Measurements from ENCODE around the gene RASSF7. TPM values are rescaled to one million over a fixed set of nuclear protein-coding genes. Genes with fewer than 3 reads are reported as not detected.

The RASSF7 gene
- total RNA-seq, 2 experiments from 2014 or later, result 8.3 to 9.9 TPM

DNA sequence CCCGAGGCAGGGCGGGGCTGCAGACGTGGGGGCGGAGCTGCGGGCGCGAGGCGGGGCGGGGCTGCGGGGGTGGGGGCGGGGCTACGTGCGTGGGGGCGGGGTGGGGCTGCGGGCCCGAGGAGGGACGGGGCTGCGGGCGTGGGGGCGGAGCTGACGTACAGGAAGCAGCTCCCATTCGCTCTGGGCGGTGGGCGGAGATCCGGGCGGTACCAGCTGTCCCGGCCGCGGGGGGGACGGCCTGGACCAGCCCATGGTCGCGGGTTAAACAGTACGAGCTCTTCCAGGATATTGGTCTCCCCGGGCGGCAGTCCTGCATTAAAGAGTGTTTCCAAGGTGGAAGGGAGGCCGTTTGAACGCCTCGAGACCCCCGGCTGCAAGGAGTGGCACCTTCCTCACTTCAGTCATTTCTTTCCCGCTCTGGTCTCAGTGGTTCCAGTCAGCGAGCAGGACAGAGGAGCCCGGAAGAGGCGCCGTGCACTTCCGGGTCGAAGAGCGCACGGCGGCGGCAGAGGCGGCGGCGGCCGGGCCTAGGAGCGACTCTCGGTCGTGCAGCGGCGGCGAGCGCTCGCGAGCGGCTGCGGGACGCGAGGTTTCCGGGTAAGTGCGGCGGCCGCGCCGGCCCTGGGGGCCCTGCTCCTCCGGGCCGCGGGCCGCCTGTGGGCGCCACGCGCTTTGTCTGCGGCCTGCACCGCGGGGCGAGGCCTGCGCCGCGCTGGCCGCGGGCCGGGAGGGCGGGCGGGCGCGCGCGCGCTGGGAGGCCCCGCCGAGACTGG is 15.4 kb downstream of the RASSF7 start, which contains the start of gene PHRF1:
TSS of gene PHRF1 (plus strand) at position 475 of the 773 bp plus-strand sequence. CDS start 5,043 bp downstream, outside the sequence.
- H3K4me1 Mint-ChIP-seq (ENCODE audit: low read depth), result peaks cover 48% of the 10 kb centered on the region
- DNase-seq, result peak; percentile 96
- no peaks in the 10 kb centered on the region for H3K9me3 Mint-ChIP-seq
- CTCF ChIA-PET, result interaction anchor here (1.1 kb wide), 1 partner anchor 151 kb away, joined by 4 read pairs; no protein-coding TSS in a partner anchor
- intact Hi-C loops (cut with micrococcal nuclease), result loop anchor here (1.0 to 5.0 kb wide), 8 partner anchors 8 to 221 kb away; partner anchors contain the start of genes HRAS, IRF7, LMNTD2 and RASSF7
- H3K4me3 Mint-ChIP-seq, result peak within 1 kb of the TSS; percentile 88
- H3K36me3 Mint-ChIP-seq (ENCODE audit: low read depth), result peaks cover 5% of the 10 kb centered on the region
- peak within 1 kb of the TSS; percentile 99 for H3K27ac Mint-ChIP-seq
- H3K27me3 Mint-ChIP-seq (ENCODE audit: low read depth), result peaks cover 6% of the 10 kb centered on the region

DNA sequence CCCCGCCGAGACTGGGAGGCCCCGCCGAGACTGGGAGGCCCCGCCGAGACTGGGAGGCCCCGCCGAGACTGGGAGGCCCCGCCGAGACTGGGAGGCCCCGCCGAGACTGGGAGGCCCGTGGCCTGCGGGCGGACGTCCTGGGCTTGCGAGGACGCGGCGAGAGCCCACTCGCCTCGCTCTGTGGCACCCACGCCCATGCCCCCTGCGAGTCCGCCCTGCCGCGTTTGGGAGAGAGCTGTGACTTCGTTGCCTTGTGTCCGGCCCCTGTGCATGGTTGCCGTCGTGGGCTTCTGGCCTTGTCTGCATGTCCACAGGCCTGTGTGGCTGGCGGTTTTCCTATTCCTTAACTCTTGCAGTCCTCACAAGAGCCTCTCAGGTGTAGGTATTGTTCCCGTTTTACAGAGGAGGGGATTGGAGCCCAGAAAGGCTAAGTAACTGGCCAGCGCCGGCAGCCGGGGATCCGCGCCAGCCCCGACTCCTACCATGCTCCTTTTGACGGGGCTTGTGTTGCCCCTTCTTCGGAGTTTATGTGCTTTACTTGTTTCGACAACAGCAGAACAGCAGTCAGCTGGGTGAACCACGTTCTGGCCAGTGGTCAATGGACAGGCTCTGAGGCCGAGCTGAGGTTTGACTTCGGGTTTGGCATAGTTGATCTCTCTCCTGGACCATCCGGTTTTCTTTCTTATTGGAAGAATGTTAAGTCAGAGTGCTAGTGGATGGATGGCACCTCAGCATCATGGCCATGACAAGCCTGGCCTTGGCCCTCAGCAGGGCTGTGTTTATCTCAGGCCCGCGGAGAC is 16.2 kb downstream of the RASSF7 start:
- H3K9me3 Mint-ChIP-seq, result no peaks in the 10 kb centered on the region
- no peak for DNase-seq
- peaks cover 51% of the 10 kb centered on the region for H3K4me1 Mint-ChIP-seq (ENCODE audit: low read depth)
- CTCF ChIA-PET, result no interaction called here
- intact Hi-C loops (cut with micrococcal nuclease), result loop anchor here (1.0 to 5.0 kb wide), 8 partner anchors 9 to 220 kb away; partner anchors contain the start of genes HRAS, IRF7, LMNTD2 and RASSF7
- H3K36me3 Mint-ChIP-seq (ENCODE audit: low read depth), result peaks cover 9% of the 10 kb centered on the region
- H3K4me3 Mint-ChIP-seq, result peak overlapping the region; percentile 88
- peak overlapping the region; percentile 75 for H3K27ac Mint-ChIP-seq
- peaks cover 6% of the 10 kb centered on the region for H3K27me3 Mint-ChIP-seq (ENCODE audit: low read depth)

DNA sequence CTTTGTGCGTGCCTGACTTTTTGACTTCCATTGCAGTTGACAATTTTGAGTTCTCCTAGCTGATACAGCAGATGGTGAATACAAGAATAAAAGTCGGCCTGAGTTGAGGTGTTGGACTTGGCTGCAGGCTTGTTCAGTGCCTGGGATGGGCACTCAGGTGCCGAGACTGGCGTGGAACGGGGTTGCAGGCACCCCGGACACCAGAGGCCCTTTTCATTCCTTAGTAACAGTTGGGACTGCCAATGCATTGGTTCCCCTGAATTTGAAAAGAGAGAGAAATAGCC is 16.8 kb downstream of the RASSF7 start:
- intact Hi-C loops (cut with micrococcal nuclease), result loop anchor here (2.0 to 5.0 kb wide), 3 partner anchors 37 to 220 kb away; partner anchors contain the start of genes IRF7 and SLC25A22
- Mint-ChIP-seq H3K4me1 (ENCODE audit: low read depth) (peaks cover 51% of the 10 kb centered on the region), H3K36me3 (ENCODE audit: low read depth) (peaks cover 9% of the 10 kb centered on the region), H3K27me3 (ENCODE audit: low read depth) (peaks cover 6% of the 10 kb centered on the region), H3K9me3 (no peaks in the 10 kb centered on the region), H3K4me3 (peak overlapping the region; percentile 88), H3K27ac (peak overlapping the region; percentile 56)
- no peak for DNase-seq
- CTCF ChIA-PET, result no interaction called here

DNA sequence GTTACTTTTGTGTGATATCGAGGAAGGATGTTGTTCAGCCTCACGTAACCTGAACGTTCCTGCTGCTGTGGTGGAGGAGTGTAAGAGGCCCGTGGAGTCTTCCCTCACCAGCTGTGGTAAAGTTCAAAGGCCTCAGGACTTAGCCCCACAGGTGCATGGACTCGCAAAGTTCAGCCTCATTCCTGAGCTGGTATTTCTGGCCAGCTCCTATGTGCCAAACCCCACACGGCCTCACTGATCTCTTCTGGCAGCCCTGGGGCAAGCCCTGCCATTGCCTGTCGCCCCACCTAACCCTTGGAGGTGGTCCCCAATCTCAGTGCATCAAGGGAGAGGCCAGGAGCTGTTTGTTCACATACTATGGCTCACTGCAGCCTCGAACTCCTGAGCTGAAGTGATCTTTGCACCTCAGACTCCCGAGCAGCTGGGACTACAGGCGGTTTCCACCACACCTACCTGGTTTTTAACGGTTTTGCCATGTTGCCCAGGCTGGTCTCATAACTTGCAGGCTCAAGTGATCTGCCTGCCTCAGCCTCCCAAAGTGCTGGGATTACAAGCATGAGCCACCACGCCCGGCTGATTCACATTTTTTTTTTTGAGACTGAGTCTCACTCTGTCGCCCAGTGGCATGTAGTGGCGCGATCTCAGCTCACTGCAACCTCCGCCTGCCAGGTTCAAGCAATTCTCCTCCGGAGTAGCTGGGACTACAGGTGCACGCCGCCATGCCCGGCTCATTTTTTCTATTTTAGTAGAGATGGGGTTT is 17.7 kb downstream of the RASSF7 start:
- H3K27ac Mint-ChIP-seq, result no peak overlapping the region
- peaks cover 51% of the 10 kb centered on the region for H3K4me1 Mint-ChIP-seq (ENCODE audit: low read depth)
- H3K9me3 Mint-ChIP-seq, result no peaks in the 10 kb centered on the region
- CTCF ChIA-PET, result interaction anchor here (0.6 to 1.2 kb wide), 2 partner anchors 9 to 57 kb away, joined by 3 to 4 read pairs; no protein-coding TSS in a partner anchor
- intact Hi-C loops (cut with micrococcal nuclease), result loop anchor here (5.0 kb wide), 1 partner anchor 219 kb away; the partner anchor contains the start of gene SLC25A22
- peak overlapping the region; percentile 88 for H3K4me3 Mint-ChIP-seq
- peaks cover 10% of the 10 kb centered on the region for H3K36me3 Mint-ChIP-seq (ENCODE audit: low read depth)
- DNase-seq, result no peak
- peaks cover 6% of the 10 kb centered on the region for H3K27me3 Mint-ChIP-seq (ENCODE audit: low read depth)

DNA sequence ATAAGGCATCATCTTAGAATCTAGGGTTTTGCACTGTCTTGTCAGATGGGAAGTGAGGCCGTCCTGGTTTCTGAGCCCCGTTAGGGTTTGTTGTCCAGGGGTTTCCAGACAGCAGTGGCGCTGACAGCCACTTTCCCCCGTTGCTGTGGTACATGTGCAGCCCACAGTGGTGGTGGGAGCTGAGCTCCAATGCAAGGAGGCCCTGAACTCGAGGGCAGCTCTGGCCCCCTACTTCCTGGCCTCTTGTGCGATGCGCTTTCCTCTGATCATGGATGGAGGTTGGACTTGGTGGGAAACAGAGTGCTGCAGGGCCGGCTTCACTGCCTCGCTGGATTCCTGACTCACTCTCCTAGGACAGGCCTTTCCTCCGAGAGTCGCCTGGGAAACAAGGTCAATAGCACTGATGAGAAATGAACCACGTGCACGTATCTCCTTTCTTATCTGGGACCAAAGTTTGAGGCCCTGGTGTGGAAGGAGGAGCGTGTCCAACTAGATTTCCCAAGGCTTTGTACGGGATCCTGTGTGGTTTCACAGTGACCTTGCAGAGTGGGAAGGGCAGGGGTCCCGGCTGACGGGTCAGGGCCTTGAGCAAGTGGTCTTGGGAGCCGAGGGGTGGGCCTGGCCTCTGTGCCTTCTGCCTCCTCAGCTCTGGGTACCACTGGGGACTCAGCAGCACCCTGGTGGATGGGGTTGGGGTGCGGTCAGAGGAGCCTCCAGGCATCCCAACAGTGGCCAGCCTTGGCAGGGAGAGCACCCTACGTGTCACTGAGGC is 19.2 kb downstream of the RASSF7 start:
- intact Hi-C loops (cut with micrococcal nuclease), result loop anchor here (5.0 kb wide), 1 partner anchor 217 kb away; the partner anchor contains the start of gene SLC25A22
- H3K4me1 Mint-ChIP-seq (ENCODE audit: low read depth), result peaks cover 42% of the 10 kb centered on the region
- H3K27me3 Mint-ChIP-seq (ENCODE audit: low read depth), result peaks cover 2% of the 10 kb centered on the region
- no peaks in the 10 kb centered on the region for H3K9me3 Mint-ChIP-seq
- CTCF ChIA-PET, result interaction anchor here (0.7 kb wide), 1 partner anchor 113 kb away, joined by 3 read pairs; no protein-coding TSS in a partner anchor
- no peak overlapping the region for H3K4me3 Mint-ChIP-seq
- no peak for DNase-seq
- H3K27ac Mint-ChIP-seq, result no peak overlapping the region
- peaks cover 16% of the 10 kb centered on the region for H3K36me3 Mint-ChIP-seq (ENCODE audit: low read depth)

DNA sequence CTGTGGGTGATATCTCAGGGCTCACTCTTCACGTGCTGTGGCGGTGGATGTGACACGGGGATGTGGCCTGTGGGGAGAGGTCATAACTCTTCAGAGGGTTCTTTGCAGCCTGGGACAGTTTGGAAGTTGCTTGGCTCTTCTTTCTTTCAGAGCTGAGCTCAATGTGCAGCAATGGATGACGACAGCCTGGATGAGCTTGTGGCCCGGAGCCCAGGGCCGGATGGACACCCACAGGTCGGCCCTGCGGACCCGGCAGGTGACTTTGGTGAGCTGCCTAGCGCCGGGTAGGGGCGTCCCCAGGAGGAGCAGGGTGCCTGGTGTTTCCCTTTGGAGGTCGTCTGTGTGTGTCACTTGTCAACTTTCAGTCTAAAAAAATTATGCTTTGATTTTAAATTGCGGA is 20.6 kb downstream of the RASSF7 start:
- Mint-ChIP-seq H3K27me3 (ENCODE audit: low read depth) (no peaks in the 10 kb centered on the region), H3K36me3 (ENCODE audit: low read depth) (peaks cover 18% of the 10 kb centered on the region), H3K4me1 (ENCODE audit: low read depth) (peaks cover 44% of the 10 kb centered on the region), H3K9me3 (no peaks in the 10 kb centered on the region), H3K27ac (no peak overlapping the region), H3K4me3 (no peak overlapping the region)
- DNase-seq, result no peak
- intact Hi-C loops (cut with micrococcal nuclease), result no loop called here
- CTCF ChIA-PET, result no interaction called here

DNA sequence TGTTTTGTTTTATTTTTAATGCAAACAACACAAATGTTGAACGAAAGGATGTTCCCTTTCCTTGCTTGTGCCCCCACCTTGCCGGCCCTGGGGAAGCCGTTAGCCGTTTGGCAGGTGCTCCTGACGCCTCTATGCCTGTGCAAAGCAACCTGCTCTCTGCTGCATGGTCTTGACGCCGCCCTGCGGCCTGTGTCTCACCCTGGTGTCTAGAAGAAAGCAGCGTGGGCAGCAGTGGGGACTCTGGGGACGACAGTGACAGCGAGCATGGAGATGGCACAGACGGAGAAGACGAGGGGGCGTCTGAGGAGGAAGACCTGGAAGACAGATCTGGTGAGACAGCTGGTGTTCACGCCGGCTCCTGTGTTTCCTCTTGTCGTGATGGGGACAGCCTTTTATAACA is 21.0 kb downstream of the RASSF7 start:
- H3K36me3 Mint-ChIP-seq (ENCODE audit: low read depth), result peaks cover 18% of the 10 kb centered on the region
- H3K4me3 Mint-ChIP-seq, result no peak overlapping the region
- H3K27ac Mint-ChIP-seq, result no peak overlapping the region
- CTCF ChIA-PET, result no interaction called here
- peaks cover 47% of the 10 kb centered on the region for H3K4me1 Mint-ChIP-seq (ENCODE audit: low read depth)
- no peaks in the 10 kb centered on the region for H3K9me3 Mint-ChIP-seq
- no peak for DNase-seq
- intact Hi-C loops (cut with micrococcal nuclease), result no loop called here
- no peaks in the 10 kb centered on the region for H3K27me3 Mint-ChIP-seq (ENCODE audit: low read depth)

DNA sequence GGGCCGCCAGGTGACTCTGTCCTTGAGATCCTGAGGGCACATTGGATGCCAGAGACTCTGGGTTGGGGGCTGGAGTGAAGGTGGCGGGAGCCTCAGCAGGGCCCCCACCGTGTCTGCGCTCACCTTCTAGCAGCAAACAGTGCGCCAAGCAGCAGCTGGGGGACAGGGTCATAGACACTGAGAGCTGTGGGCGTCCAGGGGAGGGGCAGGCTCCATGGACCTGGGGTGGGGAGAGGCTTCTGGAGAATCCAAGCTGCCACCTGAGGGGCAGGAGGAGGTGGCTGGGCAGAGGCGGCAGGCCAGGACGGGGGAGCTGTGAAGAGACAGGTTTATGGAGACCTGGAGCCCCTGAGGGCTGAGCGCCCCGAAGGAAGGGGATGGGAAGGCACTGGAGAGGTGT is 23.5 kb downstream of the RASSF7 start:
- no peaks in the 10 kb centered on the region for H3K27me3 Mint-ChIP-seq (ENCODE audit: low read depth)
- H3K4me1 Mint-ChIP-seq (ENCODE audit: low read depth), result peaks cover 40% of the 10 kb centered on the region
- no peak overlapping the region for H3K4me3 Mint-ChIP-seq
- H3K27ac Mint-ChIP-seq, result no peak overlapping the region
- no peak for DNase-seq
- intact Hi-C loops (cut with micrococcal nuclease), result no loop called here
- CTCF ChIA-PET, result no interaction called here
- H3K36me3 Mint-ChIP-seq (ENCODE audit: low read depth), result peaks cover 28% of the 10 kb centered on the region
- no peaks in the 10 kb centered on the region for H3K9me3 Mint-ChIP-seq

DNA sequence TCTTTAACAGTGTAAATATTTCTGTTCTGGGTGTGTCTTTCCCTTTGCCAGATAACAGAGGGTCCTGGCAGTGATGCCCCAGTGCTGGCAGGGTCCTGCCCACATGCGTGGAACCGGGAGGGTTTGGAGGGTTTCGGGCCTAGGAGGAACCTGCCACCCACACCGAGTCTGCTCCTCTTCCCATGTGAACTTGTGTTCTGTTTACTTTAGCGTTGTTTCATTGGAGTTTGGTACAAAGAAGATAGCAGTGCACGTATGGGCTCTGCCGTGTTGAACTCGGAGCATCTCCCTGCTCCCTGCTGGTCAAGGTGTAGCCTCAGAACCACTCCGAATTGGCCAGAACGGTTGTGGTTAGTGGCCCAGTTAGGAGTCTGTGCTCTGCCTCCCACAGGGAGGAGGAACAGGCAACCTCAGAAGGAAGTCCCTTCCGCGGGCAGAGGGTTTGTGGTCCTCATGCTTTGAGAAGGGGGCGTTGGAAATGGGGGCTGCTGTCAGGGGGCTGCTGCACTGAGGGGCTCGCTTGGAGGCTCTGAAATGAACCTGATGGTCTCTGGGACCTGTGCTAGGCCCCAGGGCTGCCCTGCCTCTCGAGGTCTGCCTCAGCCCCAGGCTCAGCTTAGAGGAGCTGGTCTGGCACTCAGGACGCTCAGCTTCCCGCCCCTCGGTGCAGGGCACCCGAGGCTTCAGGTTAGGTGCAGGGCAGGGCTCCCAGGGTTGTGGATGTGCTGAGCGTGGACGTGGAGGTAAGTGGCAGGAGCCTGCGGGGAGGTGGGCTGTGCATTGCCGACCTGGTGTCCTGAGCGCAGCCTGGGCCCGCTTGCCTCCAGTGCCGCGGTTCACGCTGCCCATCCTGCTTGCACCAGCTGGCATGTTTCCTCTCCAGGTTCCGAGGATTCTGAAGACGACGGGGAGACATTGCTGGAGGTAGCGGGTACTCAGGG is 25.9 kb downstream of the RASSF7 start:
- peaks cover 27% of the 10 kb centered on the region for H3K4me1 Mint-ChIP-seq (ENCODE audit: low read depth)
- CTCF ChIA-PET, result interaction anchor here (1.3 kb wide), 1 partner anchor 137 kb away, joined by 3 read pairs; no protein-coding TSS in a partner anchor

DNA sequence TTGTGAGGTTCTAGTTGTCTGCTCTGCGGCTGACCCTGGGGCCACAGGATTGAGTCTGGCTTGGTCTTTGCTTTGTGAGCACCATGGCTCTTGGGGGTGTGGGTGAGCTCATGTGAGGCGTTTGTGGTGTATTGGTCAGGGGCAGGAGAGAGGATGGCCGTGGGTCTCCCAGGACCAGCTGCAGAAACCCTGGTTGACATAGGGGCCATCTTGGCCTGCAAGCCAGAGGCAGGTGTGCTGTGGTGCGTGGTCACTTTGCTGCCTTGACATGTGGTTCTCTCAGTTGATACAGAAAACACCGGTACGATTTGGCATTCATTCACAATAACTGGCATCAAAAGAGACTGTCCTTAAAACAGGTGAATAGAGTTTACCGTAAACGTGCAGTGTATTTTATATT is 26.8 kb downstream of the RASSF7 start:
- Mint-ChIP-seq H3K27ac (peak overlapping the region; percentile 99), H3K27me3 (ENCODE audit: low read depth) (no peaks in the 10 kb centered on the region), H3K9me3 (no peaks in the 10 kb centered on the region), H3K4me1 (ENCODE audit: low read depth) (peaks cover 25% of the 10 kb centered on the region), H3K4me3 (peak overlapping the region; percentile 70), H3K36me3 (ENCODE audit: low read depth) (peaks cover 40% of the 10 kb centered on the region)
- no peak for DNase-seq
- CTCF ChIA-PET, result interaction anchor here (0.7 to 1.3 kb wide), 4 partner anchors 9 to 188 kb away, joined by 3 to 4 read pairs (median 3); no protein-coding TSS in a partner anchor
- intact Hi-C loops (cut with micrococcal nuclease), result no loop called here

More for the DNA sequence above, 25.9 kb downstream of the RASSF7 start:
- Mint-ChIP-seq H3K27me3 (ENCODE audit: low read depth) (no peaks in the 10 kb centered on the region), H3K4me3 (no peak overlapping the region), H3K27ac (peak overlapping the region; percentile 99), H3K36me3 (ENCODE audit: low read depth) (peaks cover 39% of the 10 kb centered on the region), H3K9me3 (no peaks in the 10 kb centered on the region)
- intact Hi-C loops (cut with micrococcal nuclease), result no loop called here
- no peak for DNase-seq
